Measurements from ENCODE around the gene SQOR. TPM values are rescaled to one million over a fixed set of nuclear protein-coding genes. Genes with fewer than 3 reads are reported as not detected.
"Not testable (repeated sequence)": the region's sequence is repeated elsewhere in the genome, so short reads cannot be mapped to it uniquely, and the experiment has no call there.

SQOR gene
- total and polyA plus RNA-seq, 2 donors (not counting 1 experiment from before 2014, with no cell fraction given): 81.5 to 129 TPM

DNA sequence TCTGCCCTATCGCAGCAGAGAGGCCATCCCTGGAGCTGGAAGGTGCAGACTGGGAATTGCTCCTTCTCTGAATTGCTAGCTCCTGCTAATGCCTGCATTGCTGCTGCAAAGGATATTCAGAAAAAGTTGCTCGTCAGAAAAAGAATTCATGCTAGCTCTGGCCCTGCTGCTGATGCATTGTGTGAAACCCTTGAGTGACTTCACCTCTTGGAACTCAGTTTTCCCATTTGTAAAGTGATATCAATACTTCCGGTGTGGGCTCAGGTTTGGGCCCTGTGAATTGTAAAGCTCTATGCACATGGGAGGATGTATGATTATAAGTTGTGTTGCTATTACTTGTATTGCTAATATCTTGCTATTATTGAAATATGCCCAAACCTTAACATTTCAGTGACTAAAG lies 11.4 kb downstream of the SQOR start:
- Histone ChIP-seq H4K20me1 (ENCODE audit: control insufficient read depth, extremely low read depth, insufficient read depth, low read length) (no peaks in the 10 kb centered on the region), H2AFZ (ENCODE audit: low read length) (no peak overlapping the region), H3K4me1 (ENCODE audit: control insufficient read depth, extremely low read depth, insufficient read depth, low read length) (peaks cover 23% of the 10 kb centered on the region), H3K27me3 (ENCODE audit: control insufficient read depth, insufficient read depth, low read length) (no peaks in the 10 kb centered on the region), H3K9me3 (ENCODE audit: control insufficient read depth, insufficient read depth, low read depth, low read length) (no peaks in the 10 kb centered on the region), H3K79me2 (ENCODE audit: control insufficient read depth, insufficient read depth, low read length) (no peaks in the 10 kb centered on the region), H3K9ac (ENCODE audit: insufficient read depth, low read length) (no peak overlapping the region), H3K36me3 (ENCODE audit: control insufficient read depth, insufficient read depth, low read length) (no peaks in the 10 kb centered on the region), H3K4me3 (replicated peaks in 1 of 4; ENCODE audit: control extremely low read depth in 1 of 4, insufficient read depth in 1 of 4, low read depth in 3 of 4, low read length in 4 of 4) (peak overlapping the region in 1 of 4 experiments; percentile 9), H3K27ac (ENCODE audit: insufficient read depth, low read length) (peak overlapping the region; percentile 76), H3K4me2 (ENCODE audit: extremely low read depth, insufficient read depth, low read length) (peak overlapping the region; percentile 13)
- TF ChIP-seq EZH2 (IDR thresholded peaks at IDR 0.05; ENCODE audit: low read length, missing control alignments): no peak
- TF ChIP-seq, protein P1, sequence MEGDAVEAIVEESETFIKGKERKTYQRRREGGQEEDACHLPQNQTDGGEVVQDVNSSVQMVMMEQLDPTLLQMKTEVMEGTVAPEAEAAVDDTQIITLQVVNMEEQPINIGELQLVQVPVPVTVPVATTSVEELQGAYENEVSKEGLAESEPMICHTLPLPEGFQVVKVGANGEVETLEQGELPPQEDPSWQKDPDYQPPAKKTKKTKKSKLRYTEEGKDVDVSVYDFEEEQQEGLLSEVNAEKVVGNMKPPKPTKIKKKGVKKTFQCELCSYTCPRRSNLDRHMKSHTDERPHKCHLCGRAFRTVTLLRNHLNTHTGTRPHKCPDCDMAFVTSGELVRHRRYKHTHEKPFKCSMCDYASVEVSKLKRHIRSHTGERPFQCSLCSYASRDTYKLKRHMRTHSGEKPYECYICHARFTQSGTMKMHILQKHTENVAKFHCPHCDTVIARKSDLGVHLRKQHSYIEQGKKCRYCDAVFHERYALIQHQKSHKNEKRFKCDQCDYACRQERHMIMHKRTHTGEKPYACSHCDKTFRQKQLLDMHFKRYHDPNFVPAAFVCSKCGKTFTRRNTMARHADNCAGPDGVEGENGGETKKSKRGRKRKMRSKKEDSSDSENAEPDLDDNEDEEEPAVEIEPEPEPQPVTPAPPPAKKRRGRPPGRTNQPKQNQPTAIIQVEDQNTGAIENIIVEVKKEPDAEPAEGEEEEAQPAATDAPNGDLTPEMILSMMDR (conservative IDR thresholded peaks at IDR 0.05 in 1 of 2, IDR thresholded peaks at IDR 0.05 in 1 of 2; ENCODE audit: low read depth in 1 of 2, low read length in 2 of 2): no peak
- peak in 1 of 2 donors; percentile 55 for DNase-seq (ENCODE audit: low read depth in 2 of 2)

GRCh38 chr15:45647828-45648227 lies 13.0 kb downstream of the SQOR start:
- no peak overlapping the region for H3K9ac ChIP-seq (ENCODE audit: insufficient read depth, low read length)
- H3K9me3 ChIP-seq (ENCODE audit: control insufficient read depth, insufficient read depth, low read depth, low read length): no peaks in the 10 kb centered on the region
- TF ChIP-seq EZH2 (IDR thresholded peaks at IDR 0.05; ENCODE audit: low read length, missing control alignments): no peak
- TF ChIP-seq, protein P1 (conservative IDR thresholded peaks at IDR 0.05 in 1 of 2, IDR thresholded peaks at IDR 0.05 in 1 of 2; ENCODE audit: low read depth in 1 of 2, low read length in 2 of 2): no peak
- H3K27ac ChIP-seq (ENCODE audit: insufficient read depth, low read length): no peak overlapping the region
- no peaks in the 10 kb centered on the region for H3K36me3 ChIP-seq (ENCODE audit: control insufficient read depth, insufficient read depth, low read length)
- no peaks in the 10 kb centered on the region for H3K79me2 ChIP-seq (ENCODE audit: control insufficient read depth, insufficient read depth, low read length)
- H4K20me1 ChIP-seq (ENCODE audit: control insufficient read depth, extremely low read depth, insufficient read depth, low read length): no peaks in the 10 kb centered on the region
- H3K4me2 ChIP-seq (ENCODE audit: extremely low read depth, insufficient read depth, low read length): no peak overlapping the region
- H3K27me3 ChIP-seq (ENCODE audit: control insufficient read depth, insufficient read depth, low read length): no peaks in the 10 kb centered on the region
- H2AFZ ChIP-seq (ENCODE audit: low read length): no peak overlapping the region
- no peak overlapping the region for H3K4me3 ChIP-seq (replicated peaks in 1 of 4; ENCODE audit: control extremely low read depth in 1 of 4, insufficient read depth in 1 of 4, low read depth in 3 of 4, low read length in 4 of 4)
- no peak for DNase-seq (ENCODE audit: low read depth in 2 of 2)
- H3K4me1 ChIP-seq (ENCODE audit: control insufficient read depth, extremely low read depth, insufficient read depth, low read length): peaks cover 14% of the 10 kb centered on the region

DNA sequence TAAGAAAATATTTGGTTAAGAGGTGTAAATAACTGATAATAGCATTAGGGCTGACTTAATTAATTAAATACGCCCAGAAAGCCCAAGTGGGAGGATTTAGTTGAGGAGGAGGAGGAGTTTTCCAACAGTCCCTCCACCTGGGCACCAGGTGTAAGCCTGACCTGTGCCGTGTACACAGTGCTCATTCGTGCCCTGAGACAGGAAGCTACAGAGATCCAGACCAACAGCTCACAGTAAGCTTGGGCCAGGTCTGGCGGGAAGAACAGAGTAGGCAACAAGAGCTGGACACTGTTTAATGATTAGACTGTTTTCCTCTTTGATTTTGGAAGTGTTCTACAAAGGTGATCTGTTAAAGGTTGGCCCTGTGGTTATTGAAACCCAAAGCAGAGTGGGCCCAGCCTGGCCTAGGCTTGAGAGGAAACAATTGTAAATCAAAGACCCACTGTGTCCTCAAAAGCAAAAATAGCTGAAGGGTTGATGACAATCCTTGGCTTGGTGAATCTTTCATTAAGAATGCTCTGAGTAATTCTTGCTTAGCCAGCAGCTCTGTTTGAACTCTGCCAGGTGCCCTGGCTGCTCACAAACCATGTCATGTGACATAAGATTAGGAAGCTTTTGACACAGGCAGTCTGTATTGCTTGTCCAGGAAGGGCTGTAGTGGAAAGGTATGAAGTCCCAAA lies 13.8 kb downstream of the SQOR start:
- peak overlapping the region; percentile 30 for H3K4me2 ChIP-seq (ENCODE audit: extremely low read depth, insufficient read depth, low read length)
- H3K27ac ChIP-seq (ENCODE audit: insufficient read depth, low read length): peak overlapping the region; percentile 48
- H4K20me1 ChIP-seq (ENCODE audit: control insufficient read depth, extremely low read depth, insufficient read depth, low read length): no peaks in the 10 kb centered on the region
- peaks cover 13% of the 10 kb centered on the region for H3K4me1 ChIP-seq (ENCODE audit: control insufficient read depth, extremely low read depth, insufficient read depth, low read length)
- no peaks in the 10 kb centered on the region for H3K27me3 ChIP-seq (ENCODE audit: control insufficient read depth, insufficient read depth, low read length)
- no peaks in the 10 kb centered on the region for H3K9me3 ChIP-seq (ENCODE audit: control insufficient read depth, insufficient read depth, low read depth, low read length)
- no peaks in the 10 kb centered on the region for H3K79me2 ChIP-seq (ENCODE audit: control insufficient read depth, insufficient read depth, low read length)
- H3K9ac ChIP-seq (ENCODE audit: insufficient read depth, low read length): no peak overlapping the region
- no peaks in the 10 kb centered on the region for H3K36me3 ChIP-seq (ENCODE audit: control insufficient read depth, insufficient read depth, low read length)
- no peak overlapping the region for H3K4me3 ChIP-seq (replicated peaks in 1 of 4; ENCODE audit: control extremely low read depth in 1 of 4, insufficient read depth in 1 of 4, low read depth in 3 of 4, low read length in 4 of 4)
- peak in 1 of 2 donors; percentile 76 for DNase-seq (ENCODE audit: low read depth in 2 of 2)
- no peak overlapping the region for H2AFZ ChIP-seq (ENCODE audit: low read length)
- TF ChIP-seq, protein P1 (conservative IDR thresholded peaks at IDR 0.05 in 1 of 2, IDR thresholded peaks at IDR 0.05 in 1 of 2; ENCODE audit: low read depth in 1 of 2, low read length in 2 of 2): no peak
- TF ChIP-seq EZH2 (IDR thresholded peaks at IDR 0.05; ENCODE audit: low read length, missing control alignments): no peak

DNA sequence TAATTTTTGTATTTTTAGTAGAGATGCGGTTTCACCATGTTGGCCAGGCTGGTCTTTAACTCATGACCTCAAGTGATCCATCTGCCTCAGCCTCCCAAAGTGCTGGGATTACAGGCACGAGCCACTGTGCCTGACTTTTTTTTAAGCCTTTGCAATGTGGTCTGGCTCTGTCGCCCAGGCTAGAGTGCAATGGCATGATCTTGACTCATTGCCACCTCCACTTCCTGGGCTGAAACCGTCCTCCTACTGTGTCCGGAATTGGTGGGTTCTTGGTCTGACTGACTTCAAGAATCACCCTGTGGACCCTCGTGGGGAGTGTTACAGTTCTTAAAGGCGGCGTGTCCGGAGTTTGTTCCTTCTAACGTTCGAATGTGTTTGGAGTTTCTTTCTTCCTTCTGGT lies 15.2 kb downstream of the SQOR start:
- DNase-seq (ENCODE audit: low read depth in 2 of 2); H3K36me3 ChIP-seq (ENCODE audit: control insufficient read depth, insufficient read depth, low read length); H3K4me2 ChIP-seq (ENCODE audit: extremely low read depth, insufficient read depth, low read length); H3K79me2 ChIP-seq (ENCODE audit: control insufficient read depth, insufficient read depth, low read length); H4K20me1 ChIP-seq (ENCODE audit: control insufficient read depth, extremely low read depth, insufficient read depth, low read length); H3K27ac ChIP-seq (ENCODE audit: insufficient read depth, low read length); H3K9ac ChIP-seq (ENCODE audit: insufficient read depth, low read length); H3K9me3 ChIP-seq (ENCODE audit: control insufficient read depth, insufficient read depth, low read depth, low read length); H3K27me3 ChIP-seq (ENCODE audit: control insufficient read depth, insufficient read depth, low read length); H3K4me3 ChIP-seq (replicated peaks in 1 of 4; ENCODE audit: control extremely low read depth in 1 of 4, insufficient read depth in 1 of 4, low read depth in 3 of 4, low read length in 4 of 4); H2AFZ ChIP-seq (ENCODE audit: low read length): not testable (repeated sequence)
- H3K4me1 ChIP-seq (ENCODE audit: control insufficient read depth, extremely low read depth, insufficient read depth, low read length): peaks cover 12% of the 10 kb centered on the region
